ENCODE data around the gene PMVK. TPM values are rescaled to one million over a fixed set of nuclear protein-coding genes. Genes with fewer than 3 reads are reported as not detected.
A peak's percentile ranks its signal among the peaks of the same experiment; 100 is the strongest.

The PMVK gene
- polyA plus RNA-seq, 3 donors, result 17.2 to 43.2 (median 41.9) TPM

- Mint-ChIP-seq H3K27me3 (ENCODE audit: low read depth in 3 of 3) (peaks cover 0 to 4% (median 0%) of the 10 kb centered on the region in 3 donors), H3K27ac (peak overlapping the region in 6 of 7 donors; percentile 8 to 79 (median 58)), H3K9me3 (no peaks in the 10 kb centered on the region), H3K36me3 (peaks cover 53 to 64% of the 10 kb centered on the region in 2 donors), H3K4me1 (peaks cover 34% of the 10 kb centered on the region), H3K4me3 (no peak overlapping the region)
- no peak for TF ChIP-seq CTCF (IDR thresholded peaks at IDR 0.05)
- Histone ChIP-seq H3K4me3 (replicated peaks in 1 of 3; ENCODE audit: low read depth in 2 of 3, low read length in 3 of 3) (peak overlapping the region in 1 of 3 experiments; percentile 60), H3K27ac (ENCODE audit: low read depth in 1 of 2, low read length in 2 of 2) (peak overlapping the region in 1 of 2 donors; percentile 82), H3K9ac (ENCODE audit: insufficient read depth, low read length, poor library complexity, severe bottlenecking) (peak overlapping the region; percentile 30), H3K4me2 (replicated peaks; ENCODE audit: extremely low read depth, low read length, poor library complexity, severe bottlenecking) (peak overlapping the region; percentile 71), H3K36me3 (replicated peaks in 1 of 2; ENCODE audit: control insufficient read depth in 1 of 2, insufficient read depth in 2 of 2, low read length in 2 of 2) (peaks cover 41 to 52% of the 10 kb centered on the region in 2 donors), H3K79me2 (ENCODE audit: insufficient read depth, low read length) (peaks cover 61% of the 10 kb centered on the region), H2AFZ (ENCODE audit: insufficient read depth, low read depth, low read length, poor library complexity, severe bottlenecking) (no peak overlapping the region), H3K4me1 (ENCODE audit: control insufficient read depth in 1 of 2, insufficient read depth in 2 of 2, low read length in 2 of 2) (peaks cover 38 to 42% of the 10 kb centered on the region in 2 donors), H4K20me1 (ENCODE audit: insufficient read depth, low read length) (peaks cover 82% of the 10 kb centered on the region), H3K27me3 (ENCODE audit: control insufficient read depth in 2 of 2, insufficient read depth in 2 of 2, low read length in 2 of 2) (no peaks in the 10 kb centered on the region), H3K9me3 (replicated peaks in 1 of 2; ENCODE audit: control insufficient read depth in 1 of 2, insufficient read depth in 1 of 2, low read length in 2 of 2) (no peaks in the 10 kb centered on the region)
- DNase-seq, result no peak
- intact Hi-C loops (cut with micrococcal nuclease), result loop anchor here (2.0 to 5.0 kb wide), 4 partner anchors 37 to 92 kb away; partner anchors contain the start of gene EFNA4 (in 1 of the 2)
- WGBS (ENCODE audit: insufficient coverage), result 50% methylated on average over 7 of the region's 22 CpGs
Observed at GRCh38 chr1:154969860-154970452, 33.4 kb upstream of the PMVK start.

- Histone ChIP-seq H3K79me2 (ENCODE audit: insufficient read depth, low read length) (peaks cover 61% of the 10 kb centered on the region), H3K4me3 (replicated peaks in 1 of 3; ENCODE audit: low read depth in 2 of 3, low read length in 3 of 3) (no peak overlapping the region), H3K9me3 (replicated peaks in 1 of 2; ENCODE audit: control insufficient read depth in 1 of 2, insufficient read depth in 1 of 2, low read length in 2 of 2) (no peaks in the 10 kb centered on the region), H4K20me1 (ENCODE audit: insufficient read depth, low read length) (peaks cover 85% of the 10 kb centered on the region), H2AFZ (ENCODE audit: insufficient read depth, low read depth, low read length, poor library complexity, severe bottlenecking) (no peak overlapping the region), H3K36me3 (replicated peaks in 1 of 2; ENCODE audit: control insufficient read depth in 1 of 2, insufficient read depth in 2 of 2, low read length in 2 of 2) (peaks cover 48 to 59% of the 10 kb centered on the region in 2 donors), H3K27ac (ENCODE audit: low read depth in 1 of 2, low read length in 2 of 2) (peak overlapping the region in 1 of 2 donors; percentile 38), H3K9ac (ENCODE audit: insufficient read depth, low read length, poor library complexity, severe bottlenecking) (no peak overlapping the region), H3K4me1 (ENCODE audit: control insufficient read depth in 1 of 2, insufficient read depth in 2 of 2, low read length in 2 of 2) (peaks cover 38 to 42% of the 10 kb centered on the region in 2 donors), H3K27me3 (ENCODE audit: control insufficient read depth in 2 of 2, insufficient read depth in 2 of 2, low read length in 2 of 2) (no peaks in the 10 kb centered on the region), H3K4me2 (replicated peaks; ENCODE audit: extremely low read depth, low read length, poor library complexity, severe bottlenecking) (no peak overlapping the region)
- no peak for TF ChIP-seq CTCF (IDR thresholded peaks at IDR 0.05)
- no peak overlapping the region for H3K4me3 Mint-ChIP-seq
- H3K27me3 Mint-ChIP-seq (ENCODE audit: low read depth in 3 of 3), result peaks cover 0 to 7% (median 0%) of the 10 kb centered on the region in 3 donors
- H3K36me3 Mint-ChIP-seq, result peaks cover 58 to 71% of the 10 kb centered on the region in 2 donors
- H3K4me1 Mint-ChIP-seq, result peaks cover 34% of the 10 kb centered on the region
- WGBS (ENCODE audit: insufficient coverage), result 100% methylated on average over 1 of the region's 5 CpGs
- H3K9me3 Mint-ChIP-seq, result no peaks in the 10 kb centered on the region
- peak overlapping the region in 5 of 7 donors; percentile 8 to 72 (median 54) for H3K27ac Mint-ChIP-seq
- no peak for DNase-seq
- intact Hi-C loops (cut with micrococcal nuclease), result no loop called here
Observed at GRCh38 chr1:154969246-154969645, 32.7 kb upstream of the PMVK start.
